Trophoblast cell (in vitro differentiated cells and primary cell): ENCODE measurements around the gene OGFR.

ENCODE experiments used
- DNase-seq, 2 donors: peaks; one replicate each; pipeline ENCODE4 v3.0.0-alpha.2; 2016
- H2AFZ ChIP-seq: 2 replicates; pipeline ENCODE4 v1.6.1; 2013; ENCODE audit warnings: low read length, moderate library complexity, mild to moderate bottlenecking; ENCODE audit not compliant: insufficient read depth, poor library complexity
- H2AK5ac ChIP-seq: 2 replicates; pipeline ENCODE4 v1.6.1; 2013; ENCODE audit warnings: mild to moderate bottlenecking, low read length
- H2BK120ac ChIP-seq: 2 replicates; pipeline ENCODE4 v1.6.1; 2013; ENCODE audit warnings: low read length, mild to moderate bottlenecking, moderate library complexity; ENCODE audit not compliant: insufficient read depth, poor library complexity
- H2BK12ac ChIP-seq: 2 replicates; pipeline ENCODE4 v1.6.1; 2013; ENCODE audit warnings: mild to moderate bottlenecking, low read length, moderate library complexity
- H2BK5ac ChIP-seq: 2 replicates; pipeline ENCODE4 v1.6.1; 2013; ENCODE audit warnings: low read length, low read depth, moderate library complexity, mild to moderate bottlenecking; ENCODE audit not compliant: poor library complexity
- H3K14ac ChIP-seq: 2 replicates; pipeline ENCODE4 v1.6.1; 2013; ENCODE audit warnings: mild to moderate bottlenecking, low read length
- H3K18ac ChIP-seq: 2 replicates; pipeline ENCODE4 v1.6.1; 2013; ENCODE audit warnings: mild to moderate bottlenecking, low read length
- H3K23ac ChIP-seq: 2 replicates; pipeline ENCODE4 v1.6.1; 2013; ENCODE audit warnings: low read length
- H3K27ac ChIP-seq: 2 replicates; pipeline ENCODE4 v1.5.1; 2013; ENCODE audit warnings: low read depth, mild to moderate bottlenecking, inconsistent platforms, low read length, moderate library complexity
- H3K27me3 ChIP-seq: 2 replicates; pipeline ENCODE4 v1.6.1; 2013; ENCODE audit warnings: inconsistent platforms, mild to moderate bottlenecking, low read length, moderate library complexity; ENCODE audit not compliant: insufficient read depth
- H3K36me3 ChIP-seq, 2 experiments: 1 replicate in 1 of 2; 2 replicates in 1 of 2; pipeline ENCODE4 v1.6.1; 2013; ENCODE audit warnings: low read length in 2 of 2, mild to moderate bottlenecking in 2 of 2, moderate library complexity in 1 of 2; ENCODE audit not compliant: insufficient read depth in 2 of 2, control insufficient read depth in 1 of 2
- H3K4ac ChIP-seq: 2 replicates; pipeline ENCODE4 v1.6.1; 2013; ENCODE audit warnings: low read depth, mild to moderate bottlenecking, low read length, moderate library complexity
- H3K4me1 ChIP-seq, 2 experiments: 1 replicate in 1 of 2; 2 replicates in 1 of 2; pipeline ENCODE4 v1.6.1; 2013; ENCODE audit warnings: low read length in 2 of 2, mild to moderate bottlenecking in 2 of 2, moderate library complexity in 1 of 2; ENCODE audit not compliant: insufficient read depth in 2 of 2, control insufficient read depth in 1 of 2
- H3K4me2 ChIP-seq: 2 replicates; pipeline ENCODE4 v1.6.1; 2013; ENCODE audit warnings: inconsistent platforms, mild to moderate bottlenecking, low read length, moderate library complexity
- H3K4me3 ChIP-seq: 2 replicates; pipeline ENCODE4 v1.5.1; 2013; ENCODE audit warnings: mild to moderate bottlenecking, low read depth, low read length, inconsistent platforms
- H3K79me1 ChIP-seq: one replicate; pipeline ENCODE4 v1.6.1; 2013; ENCODE audit warnings: low read length
- H3K79me2 ChIP-seq: 2 replicates; pipeline ENCODE4 v1.6.1; 2013; ENCODE audit warnings: low read length, mild to moderate bottlenecking; ENCODE audit not compliant: control insufficient read depth, insufficient read depth, poor library complexity
- H3K9ac ChIP-seq: 2 replicates; pipeline ENCODE4 v1.6.1; 2013; ENCODE audit warnings: mild to moderate bottlenecking, low read length
- H3K9me3 ChIP-seq: 2 replicates; pipeline ENCODE4 v1.6.1; 2013; ENCODE audit warnings: low read depth, mild to moderate bottlenecking, control low read depth, inconsistent platforms, low read length; ENCODE audit not compliant: insufficient read depth
- H4K12ac ChIP-seq: 2 replicates; pipeline ENCODE4 v1.6.1; 2013; ENCODE audit warnings: low read depth, mild to moderate bottlenecking, low read length, moderate library complexity
- H4K8ac ChIP-seq: 2 replicates; pipeline ENCODE4 v1.6.1; 2013; ENCODE audit warnings: low read depth, mild to moderate bottlenecking, low read length, moderate library complexity
- H4K91ac ChIP-seq: one replicate; pipeline ENCODE4 v1.6.1; 2013; ENCODE audit warnings: low read depth, mild to moderate bottlenecking, low read length, moderate library complexity
- WGBS: extraction: QIAGEN DNeasy Blood & Tissue Kit; methylation state at CpG from one replicate; pipeline ENCODE4 v1.1.7; 2013; ENCODE audit warnings: missing lambda C conversion rate; ENCODE audit not compliant: insufficient read length, insufficient coverage; ENCODE audit errors: extremely low coverage; 5-methylcytosine and 5-hydroxymethylcytosine counted together

Gene OGFR

GRCh38 chr20:62778601-62779416, 25.8 kb upstream of the OGFR start:
- Histone ChIP-seq H3K23ac (no peak overlapping the region), H4K12ac (no peak overlapping the region), H3K9me3 (peaks cover 11% of the 10 kb centered on the region), H3K4me3 (no peak overlapping the region), H2BK120ac (no peak overlapping the region), H3K4me2 (no peak overlapping the region), H3K14ac (no peak overlapping the region), H3K4ac (no peak overlapping the region), H2BK5ac (no peak overlapping the region), H3K36me3 (no peaks in the 10 kb centered on the region), H3K27ac (no peak overlapping the region), H2AFZ (no peak overlapping the region), H3K79me2 (no peaks in the 10 kb centered on the region), H2BK12ac (no peak overlapping the region), H3K9ac (no peak overlapping the region), H3K79me1 (no peaks in the 10 kb centered on the region), H3K18ac (no peak overlapping the region), H4K91ac (no peak overlapping the region), H3K4me1 (peaks cover 0 to 2% of the 10 kb centered on the region in 2 experiments), H4K8ac (no peak overlapping the region), H2AK5ac (no peak overlapping the region), H3K27me3 (no peaks in the 10 kb centered on the region)
- WGBS = no CpG with 5 or more reads among the region's 24 CpGs
- DNase-seq = no peak

GRCh38 chr20:62779417-62779685, 25.3 kb upstream of the OGFR start:
- no peak overlapping the region for H2BK120ac ChIP-seq
- peaks cover 11% of the 10 kb centered on the region for H3K9me3 ChIP-seq
- H3K4me3 ChIP-seq = no peak overlapping the region
- H4K91ac ChIP-seq = no peak overlapping the region
- H3K23ac ChIP-seq = no peak overlapping the region
- H3K4me1 ChIP-seq = peaks cover 0 to 2% of the 10 kb centered on the region in 2 experiments
- H3K79me1 ChIP-seq = no peaks in the 10 kb centered on the region
- H2AFZ ChIP-seq = no peak overlapping the region
- WGBS = no CpG with 5 or more reads among the region's 7 CpGs
- no peak overlapping the region for H3K9ac ChIP-seq
- H3K4ac ChIP-seq = no peak overlapping the region
- no peak overlapping the region for H2AK5ac ChIP-seq
- DNase-seq = no peak
- H3K79me2 ChIP-seq = no peaks in the 10 kb centered on the region
- no peak overlapping the region for H3K4me2 ChIP-seq
- no peaks in the 10 kb centered on the region for H3K27me3 ChIP-seq
- no peak overlapping the region for H2BK12ac ChIP-seq
- no peaks in the 10 kb centered on the region for H3K36me3 ChIP-seq
- no peak overlapping the region for H2BK5ac ChIP-seq
- H3K14ac ChIP-seq = no peak overlapping the region
- H4K12ac ChIP-seq = no peak overlapping the region
- H3K27ac ChIP-seq = no peak overlapping the region
- no peak overlapping the region for H4K8ac ChIP-seq
- H3K18ac ChIP-seq = no peak overlapping the region

- peaks cover 0 to 2% of the 10 kb centered on the region in 2 experiments for H3K4me1 ChIP-seq
- no peak overlapping the region for H2BK12ac ChIP-seq
- no peak overlapping the region for H4K8ac ChIP-seq
- H3K27me3 ChIP-seq = no peaks in the 10 kb centered on the region
- no peaks in the 10 kb centered on the region for H3K79me1 ChIP-seq
- H3K9ac ChIP-seq = no peak overlapping the region
- no peak overlapping the region for H3K14ac ChIP-seq
- DNase-seq = no peak
- no peak overlapping the region for H3K18ac ChIP-seq
- H2BK120ac ChIP-seq = no peak overlapping the region
- H3K9me3 ChIP-seq = peaks cover 11% of the 10 kb centered on the region
- H4K12ac ChIP-seq = no peak overlapping the region
- no peak overlapping the region for H4K91ac ChIP-seq
- no peak overlapping the region for H3K4ac ChIP-seq
- no peak overlapping the region for H3K27ac ChIP-seq
- no peak overlapping the region for H2AK5ac ChIP-seq
- no peaks in the 10 kb centered on the region for H3K36me3 ChIP-seq
- H3K4me3 ChIP-seq = no peak overlapping the region
- no peak overlapping the region for H2BK5ac ChIP-seq
- no peak overlapping the region for H3K4me2 ChIP-seq
- H2AFZ ChIP-seq = no peak overlapping the region
- no CpG with 5 or more reads among the region's 20 CpGs for WGBS
- H3K23ac ChIP-seq = no peak overlapping the region
- H3K79me2 ChIP-seq = no peaks in the 10 kb centered on the region
Measured at GRCh38 chr20:62780204-62780603, 24.4 kb upstream of the OGFR start.

- no peak overlapping the region for H3K4me3 ChIP-seq
- no peak overlapping the region for H3K4ac ChIP-seq
- no peak overlapping the region for H2AFZ ChIP-seq
- H3K79me1 ChIP-seq = no peaks in the 10 kb centered on the region
- H4K12ac ChIP-seq = no peak overlapping the region
- H2BK120ac ChIP-seq = no peak overlapping the region
- H3K14ac ChIP-seq = no peak overlapping the region
- H4K91ac ChIP-seq = no peak overlapping the region
- no peak overlapping the region for H3K4me2 ChIP-seq
- H3K9ac ChIP-seq = no peak overlapping the region
- no peak overlapping the region for H3K27ac ChIP-seq
- no peak overlapping the region for H3K18ac ChIP-seq
- H3K4me1 ChIP-seq = peaks cover under 1 to 4% of the 10 kb centered on the region in 2 experiments
- H3K9me3 ChIP-seq = peaks cover 11% of the 10 kb centered on the region
- no peak for DNase-seq
- H4K8ac ChIP-seq = no peak overlapping the region
- H3K23ac ChIP-seq = no peak overlapping the region
- H2BK5ac ChIP-seq = no peak overlapping the region
- WGBS = no CpG with 5 or more reads among the region's 17 CpGs
- H3K27me3 ChIP-seq = no peaks in the 10 kb centered on the region
- H2AK5ac ChIP-seq = no peak overlapping the region
- H2BK12ac ChIP-seq = no peak overlapping the region
- no peaks in the 10 kb centered on the region for H3K36me3 ChIP-seq
- no peaks in the 10 kb centered on the region for H3K79me2 ChIP-seq
Measured at GRCh38 chr20:62780696-62781095, 23.9 kb upstream of the OGFR start.
